NCI-H146 (cell line): Measurements from ENCODE around the gene AFG1L.
"Not testable (repeated sequence)": the region's sequence is repeated elsewhere in the genome, so short reads cannot be mapped to it uniquely, and the experiment has no call there.

Experiments used
- DNase-seq: peaks from one replicate; lab custom pipeline; 2025; lab: John Stamatoyannopoulos, UW

Gene AFG1L

DNA sequence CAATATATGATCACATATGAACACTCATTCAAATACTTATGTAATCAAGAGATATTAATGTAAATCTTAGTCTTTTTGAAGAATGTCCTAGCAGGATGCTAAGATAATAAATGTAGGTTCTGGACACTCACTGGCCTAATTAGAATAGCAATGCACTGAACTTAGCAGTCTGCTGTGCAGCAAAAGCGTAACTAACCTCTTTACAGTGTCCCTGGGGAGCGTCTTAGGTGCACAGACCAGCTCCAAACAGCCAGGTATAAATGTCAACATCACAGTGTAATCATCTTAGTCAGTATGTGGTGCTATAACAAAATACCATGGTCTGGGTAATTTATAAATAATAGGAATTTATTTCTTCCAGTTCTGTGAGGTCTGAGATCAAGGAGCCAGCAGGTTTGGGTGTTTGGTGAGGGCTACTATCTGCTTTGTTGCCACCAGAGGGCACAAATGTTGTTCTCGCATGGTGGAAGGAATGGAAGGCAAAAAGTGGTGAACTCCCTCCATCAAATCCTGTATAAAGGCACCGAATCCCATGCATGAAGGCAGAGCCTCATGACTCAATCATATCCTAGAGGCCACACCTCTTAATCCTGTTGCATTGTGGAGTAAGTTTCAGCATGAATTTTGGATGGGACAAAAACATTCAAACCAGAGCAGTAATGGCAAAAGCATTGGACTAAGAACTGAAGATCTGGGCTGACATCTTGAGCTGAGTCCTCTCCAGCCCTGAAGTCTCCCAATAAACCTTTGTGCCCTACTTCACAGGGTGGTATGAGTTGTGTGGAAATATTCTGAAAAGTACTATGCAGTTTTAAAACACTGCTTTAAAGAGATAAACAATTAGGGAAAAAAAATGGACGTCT lies 224.1 kb downstream of the AFG1L start:
- peak; percentile 2 for DNase-seq

DNA sequence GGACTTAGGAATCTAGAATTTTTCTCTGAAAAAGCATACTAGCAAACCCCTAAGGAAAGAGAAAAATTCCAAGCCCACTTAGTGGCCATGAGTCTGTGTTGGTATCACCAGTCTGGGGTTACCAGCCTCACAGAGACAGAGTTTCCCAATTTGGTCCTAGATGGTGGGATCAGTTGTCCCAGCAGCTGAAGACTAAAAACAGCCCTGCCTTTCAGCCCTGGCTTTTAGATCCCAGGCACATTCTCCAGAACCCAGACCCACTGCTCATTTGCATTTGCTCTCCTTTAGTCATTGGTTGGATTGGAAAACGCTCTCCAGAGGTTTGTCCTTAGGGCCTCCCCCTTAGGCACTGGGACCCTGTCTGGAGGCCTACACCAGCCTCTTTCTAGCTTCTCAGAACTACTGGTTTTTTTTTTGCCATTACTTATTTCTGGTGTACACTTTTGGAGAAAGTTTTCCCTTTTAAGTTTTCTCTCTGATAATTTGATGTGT lies 226.8 kb downstream of the AFG1L start:
- DNase-seq: no peak

GRCh38 chr6:108523697-108524096 lies 228.8 kb downstream of the AFG1L start:
- DNase-seq: no peak

- no peak for DNase-seq
These were observed 229.8 kb downstream of the AFG1L start for GRCh38 chr6:108524528-108525248.

- DNase-seq: peak; percentile 36
These were observed 231.9 kb downstream of the AFG1L start for GRCh38 chr6:108526739-108527174.

GRCh38 chr6:108528878-108529277 lies 234.0 kb downstream of the AFG1L start:
- DNase-seq: no peak

- DNase-seq: no peak
These were observed 236.5 kb downstream of the AFG1L start for GRCh38 chr6:108531332-108531731.

DNA sequence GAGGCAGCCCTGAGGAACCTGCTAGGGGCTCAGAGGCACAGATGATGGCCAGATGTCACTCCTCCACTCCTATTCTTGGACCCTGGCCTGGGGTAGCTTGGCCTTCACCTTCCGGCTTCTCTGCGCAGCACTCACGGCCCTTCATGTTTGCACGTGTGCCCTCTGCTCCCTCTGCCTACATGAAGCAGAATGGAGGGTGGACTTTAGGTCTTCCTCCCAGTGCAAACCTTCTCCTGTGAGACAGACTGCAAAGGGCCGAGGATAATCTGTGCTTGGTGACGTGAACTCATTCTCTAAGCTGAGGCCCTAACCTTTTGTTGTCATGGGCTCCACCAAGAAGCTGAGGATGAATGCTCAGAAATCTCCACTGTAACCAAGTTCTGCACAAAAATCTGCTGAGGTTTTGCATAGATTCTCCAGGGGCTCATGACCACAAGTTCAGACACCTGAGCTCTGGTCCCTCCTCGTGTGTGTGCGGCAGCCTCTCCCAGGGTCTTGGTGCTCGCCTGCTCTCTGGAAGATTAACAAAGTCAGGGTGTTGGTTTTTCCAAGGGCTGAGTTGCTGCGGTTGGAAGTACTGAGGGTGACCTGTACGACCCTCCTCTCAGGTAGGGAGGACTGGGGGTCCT lies 240.4 kb downstream of the AFG1L start:
- DNase-seq: no peak

- DNase-seq: not testable (repeated sequence)
These were observed 241.2 kb downstream of the AFG1L start for GRCh38 chr6:108535920-108536535.

GRCh38 chr6:108541843-108542759 lies 247.2 kb downstream of the AFG1L start:
- peak; percentile 77 for DNase-seq

DNA sequence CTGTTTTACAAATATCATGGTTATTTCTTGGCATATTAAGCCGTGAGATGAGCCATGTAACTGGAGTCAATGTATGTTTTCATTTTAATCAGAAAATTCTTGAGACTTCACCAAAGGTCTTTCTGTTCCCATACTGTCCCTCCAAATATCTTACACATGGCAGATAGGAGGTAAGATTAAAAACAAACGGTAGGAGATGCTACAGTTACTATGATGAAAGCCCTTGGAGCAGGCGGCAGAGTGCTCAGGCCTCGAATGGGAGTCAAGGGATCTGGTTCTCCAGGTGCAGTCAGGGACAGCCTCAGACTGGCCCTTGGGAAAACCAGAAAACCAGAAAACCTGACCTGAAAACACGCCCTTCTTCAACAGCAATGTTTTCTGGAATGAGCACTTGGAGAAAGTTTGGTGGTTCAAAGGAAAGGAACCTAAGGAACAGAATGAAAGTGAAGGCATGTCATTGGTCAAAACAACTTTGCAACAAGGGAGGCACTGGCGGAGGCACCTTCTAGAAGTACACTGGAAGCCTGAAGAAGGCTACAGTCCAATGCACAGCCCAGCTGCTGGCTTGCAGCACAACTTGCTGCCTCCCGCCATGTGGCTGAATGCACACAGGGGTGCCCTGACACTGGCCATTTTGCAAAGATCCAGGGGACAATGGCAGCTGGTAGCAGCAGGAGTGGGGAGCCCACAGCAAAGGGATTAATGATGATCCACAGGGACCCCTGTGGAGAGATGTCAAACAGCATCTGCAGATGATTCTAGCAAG lies 248.5 kb downstream of the AFG1L start:
- peak; percentile 58 for DNase-seq

GRCh38 chr6:108544606-108545005 lies 249.8 kb downstream of the AFG1L start:
- DNase-seq: no peak

DNA sequence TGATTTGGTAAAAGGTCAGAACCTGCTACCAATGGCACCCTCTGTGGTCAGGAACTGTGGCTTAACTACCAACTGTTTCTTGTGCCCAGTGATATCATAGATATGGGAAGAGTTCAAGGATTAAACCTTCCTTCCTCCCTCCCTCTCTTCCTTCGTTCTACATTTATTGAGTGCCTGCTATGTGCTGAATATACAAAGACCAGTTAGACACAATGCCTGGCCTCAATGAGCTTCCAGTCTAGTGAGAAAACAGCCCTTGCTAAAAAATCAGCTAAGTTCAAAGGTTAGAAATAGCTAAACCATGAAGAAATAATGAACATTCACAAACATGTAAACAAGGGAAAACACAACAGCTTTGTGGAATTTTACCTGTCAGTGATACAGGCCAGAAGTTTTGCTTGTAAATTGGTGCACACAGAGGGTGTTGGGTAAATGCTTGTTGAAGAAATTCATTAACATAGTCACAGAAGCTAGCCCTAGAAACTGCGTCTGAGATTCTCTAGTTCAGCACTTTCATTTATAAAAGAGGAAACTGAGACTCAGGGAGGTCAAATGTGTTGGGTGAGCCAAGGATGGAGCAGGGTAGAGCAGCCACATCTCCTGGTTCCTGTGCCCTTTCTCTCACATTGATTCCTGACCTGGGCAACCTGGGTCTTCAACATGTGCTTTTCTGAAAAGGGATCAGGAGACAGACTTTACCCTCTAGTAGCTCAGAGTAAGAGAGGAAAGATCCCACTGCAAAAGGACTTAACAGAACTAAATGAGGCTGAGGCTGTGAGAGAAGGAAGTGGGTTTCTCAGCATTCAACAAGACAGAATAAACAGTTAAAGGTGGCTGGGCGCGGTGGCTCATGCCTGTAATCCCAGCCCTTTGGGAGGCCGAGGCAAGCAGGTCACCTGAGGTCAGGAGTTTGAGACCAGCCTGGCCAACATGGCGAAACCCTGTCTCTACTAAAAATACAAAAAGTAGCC lies 251.5 kb downstream of the AFG1L start:
- no peak for DNase-seq

GRCh38 chr6:108549241-108549640 lies 254.4 kb downstream of the AFG1L start:
- no peak for DNase-seq

DNA sequence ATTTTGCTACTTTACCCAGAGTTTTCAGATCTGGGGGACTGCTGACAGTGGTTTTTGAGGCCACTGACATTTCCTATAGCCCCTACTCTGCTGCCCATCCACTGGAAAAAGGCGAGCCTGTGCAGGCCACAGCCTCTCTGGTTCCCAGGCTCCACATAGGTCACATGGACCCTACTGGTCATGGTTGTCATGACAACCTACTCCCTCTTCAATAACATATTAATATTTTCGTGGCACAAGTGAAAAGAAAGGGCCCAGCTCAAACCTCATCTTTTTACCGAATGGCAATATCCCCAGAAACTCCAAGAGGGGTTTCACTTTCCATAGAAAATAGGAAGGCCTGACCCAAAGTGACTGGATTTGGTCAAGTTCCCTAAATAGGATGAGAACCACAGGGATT lies 254.9 kb downstream of the AFG1L start:
- no peak for DNase-seq

DNA sequence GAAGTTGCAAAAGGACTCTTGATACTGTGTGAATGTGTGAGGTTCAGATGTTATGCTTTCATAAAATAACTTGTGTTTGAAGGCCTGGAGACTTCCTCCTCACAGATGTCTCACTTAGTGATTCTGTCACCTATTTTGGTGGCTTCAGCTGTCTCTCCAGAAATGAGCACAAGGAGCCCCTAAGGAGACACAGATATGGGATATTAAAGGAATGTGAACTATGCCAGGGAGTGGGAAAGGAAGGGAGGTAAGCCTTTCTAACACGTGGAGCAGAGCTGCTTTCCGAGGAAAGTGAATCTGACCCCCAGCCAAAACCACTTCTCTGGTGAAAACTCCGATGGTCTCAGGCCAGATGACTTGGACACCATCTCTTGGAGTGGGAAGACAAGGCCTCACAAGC lies 255.4 kb downstream of the AFG1L start:
- no peak for DNase-seq

DNA sequence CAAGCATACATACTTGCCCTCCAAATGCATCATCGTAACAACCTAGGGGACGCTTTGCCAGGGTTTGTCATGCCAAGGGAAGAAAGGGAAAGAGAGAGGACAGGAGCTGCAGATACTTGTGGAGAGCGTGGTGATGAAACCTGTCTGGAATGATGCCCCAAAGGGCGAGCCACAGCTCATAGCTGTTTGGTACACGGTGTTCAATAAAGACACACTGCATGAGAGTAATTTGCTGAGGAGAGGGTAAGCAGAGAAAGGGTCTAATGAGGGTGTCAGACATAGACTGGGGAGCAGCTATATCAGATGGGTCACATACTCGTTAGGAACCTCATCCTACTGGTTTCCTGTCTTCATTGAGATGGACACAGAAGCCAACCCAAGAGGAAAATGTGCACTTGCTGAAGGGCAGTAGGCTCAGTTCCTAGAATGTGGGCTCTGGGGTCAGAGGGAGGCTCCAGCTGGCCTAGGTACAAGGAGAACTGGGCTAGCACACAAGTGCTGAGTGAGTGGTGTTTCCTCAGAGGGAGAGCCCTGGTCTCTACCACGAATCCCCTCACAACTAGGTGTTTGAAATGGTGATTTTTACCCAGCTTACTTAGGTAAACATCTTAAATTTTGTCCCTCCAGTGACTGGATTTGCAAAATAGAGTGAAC lies 260.7 kb downstream of the AFG1L start:
- DNase-seq: no peak

DNA sequence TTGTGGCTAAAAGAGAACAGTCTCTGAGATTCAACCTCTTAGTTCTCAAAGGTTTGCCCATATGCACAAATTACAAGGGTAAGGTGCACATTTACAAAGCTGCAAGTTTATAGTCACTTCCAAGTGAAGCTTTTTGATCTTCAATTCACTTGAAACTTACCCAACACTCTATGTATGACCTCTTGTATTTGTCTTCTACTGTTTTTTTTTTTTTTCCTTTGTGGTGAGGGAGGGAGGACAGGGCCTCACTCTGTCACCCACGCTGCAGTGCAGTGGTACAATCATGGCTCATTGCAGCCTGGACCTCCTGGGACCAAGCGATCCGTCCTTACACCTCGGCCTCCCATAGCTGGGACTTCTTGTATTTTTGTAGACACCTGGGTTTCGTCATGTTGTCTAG lies 261.4 kb downstream of the AFG1L start:
- DNase-seq: no peak
